DOHH2 (cell line): ENCODE results near the gene OTUD7B.

Source experiments
- H3F3A ChIP-seq: fragments of 200-600 bp; sonication (generic), shearing (Covaris generic); 2 replicates; pipeline ENCODE4 v1.6.0; 2016; ENCODE audit warnings: antibody characterized with exemption, mild to moderate bottlenecking; ENCODE audit not compliant: control insufficient read depth, insufficient read depth
- H3K27ac ChIP-seq: fragments of 200-600 bp; sonication (generic); 2 replicates; pipeline ENCODE4 v1.5.1; 2014; ENCODE audit warnings: low read depth, mild to moderate bottlenecking, low read length, moderate library complexity
- H3K27me3 ChIP-seq: fragments of 200-600 bp; sonication (generic); 2 replicates; pipeline ENCODE4 v1.6.1; 2014; ENCODE audit warnings: mild to moderate bottlenecking, low read length, mixed read lengths; ENCODE audit not compliant: control insufficient read depth
- H3K36me3 ChIP-seq: fragments of 200-600 bp; sonication (generic); 2 replicates; pipeline ENCODE4 v1.6.1; 2014; ENCODE audit warnings: mild to moderate bottlenecking, low read length, moderate library complexity, mixed read lengths; ENCODE audit not compliant: control insufficient read depth
- H3K4me1 ChIP-seq: fragments of 200-600 bp; sonication (generic); 2 replicates; pipeline ENCODE4 v1.6.1; 2014; ENCODE audit warnings: mild to moderate bottlenecking, low read length, mixed read lengths; ENCODE audit not compliant: control insufficient read depth
- H3K4me2 ChIP-seq: fragments of 200-600 bp; sonication (generic); 2 replicates; pipeline ENCODE4 v1.6.0; 2014; ENCODE audit warnings: mild to moderate bottlenecking, low read length, moderate library complexity
- H3K4me3 ChIP-seq: fragments of 200-600 bp; sonication (generic); 2 replicates; pipeline ENCODE4 v1.5.1; 2014; ENCODE audit warnings: mild to moderate bottlenecking, low read length, mixed read lengths
- H3K79me2 ChIP-seq: fragments of 200-600 bp; sonication (generic); 2 replicates; pipeline ENCODE4 v1.6.1; 2014; ENCODE audit warnings: mild to moderate bottlenecking, low read length, mixed read lengths; ENCODE audit not compliant: control insufficient read depth
- H3K9me2 ChIP-seq: fragments of 200-600 bp; sonication (generic); replicated peaks from 2 replicates; pipeline ENCODE4 v1.6.1; 2014; ENCODE audit warnings: mild to moderate bottlenecking, low read length, mixed read lengths; ENCODE audit not compliant: control insufficient read depth
- H3K9me3 ChIP-seq: fragments of 200-600 bp; sonication (generic); 2 replicates; pipeline ENCODE4 v1.6.1; 2014; ENCODE audit warnings: antibody characterized with exemption, low read length, mixed read lengths; ENCODE audit not compliant: control insufficient read depth, insufficient read depth
- H4K20me1 ChIP-seq: fragments of 200-600 bp; sonication (generic); 2 replicates; pipeline ENCODE4 v1.6.0; 2014; ENCODE audit warnings: low read depth, mild to moderate bottlenecking, antibody characterized with exemption, low read length, moderate library complexity; ENCODE audit not compliant: control insufficient read depth, insufficient read depth
- EZH2phosphoT487 ChIP-seq: fragments of 200-600 bp; sonication (generic); IDR thresholded peaks from 2 replicates; pipeline ENCODE4 v1.6.1; 2017; ENCODE audit warnings: borderline replicate concordance, mild to moderate bottlenecking, antibody characterized with exemption, low read length, moderate library complexity, mixed read lengths
- TF ChIP-seq, protein P1 (sequence below): fragments of 200-600 bp; sonication (generic); IDR thresholded peaks from one replicate; pipeline ENCODE4 v1.5.1; 2014; ENCODE audit warnings: antibody characterized with exemption, mild to moderate bottlenecking, low read depth, low read length; ENCODE audit not compliant: poor library complexity, severe bottlenecking

Gene OTUD7B

DNA sequence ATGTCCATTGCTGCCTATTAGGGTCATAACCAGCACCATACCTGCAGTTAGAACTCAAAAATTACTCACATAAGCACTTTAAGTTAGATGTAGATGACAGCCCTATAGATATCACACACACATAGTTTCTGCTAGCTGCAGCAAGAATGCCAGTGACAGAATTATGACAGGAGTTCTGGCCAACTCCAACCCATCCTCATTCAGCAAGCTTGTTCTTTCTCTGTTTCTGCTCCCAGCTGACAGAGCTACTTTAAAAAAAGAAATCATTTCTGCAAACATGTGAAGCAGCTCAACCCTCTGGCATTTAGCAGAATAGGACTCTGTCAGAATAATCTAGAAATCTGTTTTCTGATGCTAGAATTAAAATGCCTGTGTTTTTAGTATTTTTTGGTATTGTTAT is 23.8 kb upstream of the OTUD7B start:
- Histone ChIP-seq H3K9me2 (no peaks in the 10 kb centered on the region), H3F3A (no peaks in the 10 kb centered on the region), H3K4me3 (no peak overlapping the region), H4K20me1 (no peaks in the 10 kb centered on the region), H3K4me2 (no peak overlapping the region), H3K79me2 (no peaks in the 10 kb centered on the region), H3K4me1 (no peaks in the 10 kb centered on the region), H3K27ac (no peak overlapping the region), H3K27me3 (peaks cover 13% of the 10 kb centered on the region), H3K36me3 (no peaks in the 10 kb centered on the region), H3K9me3 (no peaks in the 10 kb centered on the region)
- TF ChIP-seq, protein P1, sequence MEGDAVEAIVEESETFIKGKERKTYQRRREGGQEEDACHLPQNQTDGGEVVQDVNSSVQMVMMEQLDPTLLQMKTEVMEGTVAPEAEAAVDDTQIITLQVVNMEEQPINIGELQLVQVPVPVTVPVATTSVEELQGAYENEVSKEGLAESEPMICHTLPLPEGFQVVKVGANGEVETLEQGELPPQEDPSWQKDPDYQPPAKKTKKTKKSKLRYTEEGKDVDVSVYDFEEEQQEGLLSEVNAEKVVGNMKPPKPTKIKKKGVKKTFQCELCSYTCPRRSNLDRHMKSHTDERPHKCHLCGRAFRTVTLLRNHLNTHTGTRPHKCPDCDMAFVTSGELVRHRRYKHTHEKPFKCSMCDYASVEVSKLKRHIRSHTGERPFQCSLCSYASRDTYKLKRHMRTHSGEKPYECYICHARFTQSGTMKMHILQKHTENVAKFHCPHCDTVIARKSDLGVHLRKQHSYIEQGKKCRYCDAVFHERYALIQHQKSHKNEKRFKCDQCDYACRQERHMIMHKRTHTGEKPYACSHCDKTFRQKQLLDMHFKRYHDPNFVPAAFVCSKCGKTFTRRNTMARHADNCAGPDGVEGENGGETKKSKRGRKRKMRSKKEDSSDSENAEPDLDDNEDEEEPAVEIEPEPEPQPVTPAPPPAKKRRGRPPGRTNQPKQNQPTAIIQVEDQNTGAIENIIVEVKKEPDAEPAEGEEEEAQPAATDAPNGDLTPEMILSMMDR, result no peak
- TF ChIP-seq EZH2phosphoT487, result no peak

DNA sequence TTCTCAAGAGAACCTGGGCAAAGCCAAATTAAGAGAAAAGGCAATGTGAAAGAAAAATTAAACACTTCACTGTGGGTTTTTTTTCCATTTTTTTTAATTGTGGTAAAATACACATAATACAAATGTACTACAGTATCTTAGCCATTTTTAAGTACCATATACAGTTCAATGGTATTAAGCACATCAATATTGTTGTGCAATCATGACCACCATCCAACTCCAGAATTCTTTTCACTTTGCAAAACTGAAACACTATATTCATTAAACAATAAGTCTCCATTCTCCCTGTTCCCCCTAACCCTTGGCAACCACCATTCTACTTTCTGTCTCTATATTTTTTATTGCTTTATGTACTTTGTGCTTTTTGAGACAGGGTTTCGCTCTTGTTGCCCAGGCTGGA is 17.8 kb upstream of the OTUD7B start:
- H3F3A ChIP-seq, result no peaks in the 10 kb centered on the region

DNA sequence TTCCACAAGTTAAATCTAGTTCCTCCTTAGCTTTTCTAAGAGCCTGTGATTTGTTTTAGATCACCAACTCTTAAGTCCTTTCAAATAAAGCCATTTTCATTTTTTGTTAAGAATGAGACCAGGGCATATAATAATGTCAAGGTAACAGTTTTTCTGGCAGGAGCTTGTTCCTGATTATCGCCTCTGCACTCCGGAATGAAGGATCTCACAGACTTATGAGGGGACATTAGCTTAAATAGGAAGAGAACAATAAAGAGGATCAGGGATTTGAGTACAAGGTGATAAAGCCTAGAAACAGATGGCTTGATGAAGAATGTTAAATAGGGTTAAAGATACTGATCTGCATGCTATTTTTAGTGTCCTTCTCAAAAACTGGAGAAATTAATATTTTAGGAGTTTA is 13.6 kb upstream of the OTUD7B start:
- no peak for TF ChIP-seq EZH2phosphoT487
- TF ChIP-seq, protein P1, result no peak
- no peaks in the 10 kb centered on the region for H3K79me2 ChIP-seq
- no peak overlapping the region for H3K27ac ChIP-seq
- H3K9me2 ChIP-seq, result no peaks in the 10 kb centered on the region
- no peak overlapping the region for H3K4me3 ChIP-seq
- no peaks in the 10 kb centered on the region for H3K4me1 ChIP-seq
- H3K9me3 ChIP-seq, result no peaks in the 10 kb centered on the region
- no peak overlapping the region for H3K4me2 ChIP-seq
- H4K20me1 ChIP-seq, result no peaks in the 10 kb centered on the region
- no peaks in the 10 kb centered on the region for H3F3A ChIP-seq
- H3K36me3 ChIP-seq, result no peaks in the 10 kb centered on the region
- peaks cover 37% of the 10 kb centered on the region for H3K27me3 ChIP-seq

More for the DNA sequence above, 17.8 kb upstream of the OTUD7B start:
- Histone ChIP-seq H3K36me3 (no peaks in the 10 kb centered on the region), H3K4me3 (no peak overlapping the region), H3K9me3 (no peaks in the 10 kb centered on the region), H3K79me2 (no peaks in the 10 kb centered on the region), H3K27me3 (peaks cover 27% of the 10 kb centered on the region), H3K27ac (no peak overlapping the region), H3K4me1 (no peaks in the 10 kb centered on the region), H3K9me2 (no peaks in the 10 kb centered on the region), H4K20me1 (no peaks in the 10 kb centered on the region), H3K4me2 (no peak overlapping the region)
- no peak for TF ChIP-seq EZH2phosphoT487

DNA sequence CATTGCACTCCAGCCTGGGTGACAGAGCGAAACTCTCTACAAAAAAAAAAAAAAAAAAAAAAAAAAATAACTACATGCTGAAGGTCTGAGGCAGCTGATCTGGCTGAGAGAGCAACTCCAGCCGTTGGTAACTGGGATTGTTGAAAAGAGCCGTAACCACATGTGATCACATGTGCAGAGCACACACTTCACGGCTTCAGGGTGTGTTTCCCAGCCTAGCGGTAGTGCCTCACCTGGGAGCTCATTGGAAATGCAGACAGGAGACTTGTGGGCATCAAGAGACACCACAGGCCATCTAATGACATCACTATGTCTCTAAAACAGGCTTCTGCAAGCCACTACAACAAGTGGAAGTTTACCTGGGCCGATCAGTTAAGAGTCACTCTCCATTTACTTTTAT is 11.8 kb upstream of the OTUD7B start:
- Histone ChIP-seq H3K4me1 (peaks cover 10% of the 10 kb centered on the region), H3K27me3 (peaks cover 42% of the 10 kb centered on the region), H3K4me2 (no peak overlapping the region), H3K36me3 (no peaks in the 10 kb centered on the region), H3K4me3 (no peak overlapping the region), H3K79me2 (no peaks in the 10 kb centered on the region), H3K9me3 (no peaks in the 10 kb centered on the region), H3K9me2 (no peaks in the 10 kb centered on the region), H4K20me1 (no peaks in the 10 kb centered on the region), H3K27ac (no peak overlapping the region), H3F3A (no peaks in the 10 kb centered on the region)
- TF ChIP-seq, protein P1, result no peak
- TF ChIP-seq EZH2phosphoT487, result no peak
